ENCODE measurements around the gene WDR31.

- TF ChIP-seq EP300 (IDR thresholded peaks at IDR 0.05) (no peak), CHD2 (IDR thresholded peaks at IDR 0.05; ENCODE audit: low read length, partially characterized antibody) (no peak), BHLHE40 (IDR thresholded peaks at IDR 0.05; ENCODE audit: low read depth, low read length) (no peak), CBX2 (IDR thresholded peaks at IDR 0.05; ENCODE audit: borderline replicate concordance, low read depth) (no peak), RNF2 (IDR thresholded peaks at IDR 0.05; ENCODE audit: borderline replicate concordance, low read depth) (no peak), POLR2A (IDR thresholded peaks at IDR 0.05; ENCODE audit: low read length) (no peak), KDM5A (IDR thresholded peaks at IDR 0.05) (no peak), MYC (IDR thresholded peaks at IDR 0.05; ENCODE audit: borderline replicate concordance, low read length) (no peak), CTCF (IDR thresholded peaks at IDR 0.05) (no peak), TFCP2L1 (CRISPR knock-in tag; IDR thresholded peaks at IDR 0.05) (no peak), CEBPB (IDR thresholded peaks at IDR 0.05) (no peak), ZFP36 (IDR thresholded peaks at IDR 0.05; ENCODE audit: borderline replicate concordance, partially characterized antibody) (no peak), REST (IDR thresholded peaks at IDR 0.05) (no peak), MAX (IDR thresholded peaks at IDR 0.05) (no peak)
Measured at GRCh38 chr9:113341712-113342410, 1.8 kb upstream of the WDR31 start.

Data from A549 (cell line).